K562 (cell line): Measurements from ENCODE around the gene HSP90AA1. TPM values are rescaled to one million over a fixed set of nuclear protein-coding genes. Genes with fewer than 3 reads are reported as not detected.

Source experiments
- ATAC-seq: fragments of 200-7000 bp; cut with Tn5 transposase; 3 replicates; pipeline ENCODE4 v1.9.1; 2020; ENCODE audit warnings: moderate library complexity
- BruUV-seq: library from RNA; stranded (reverse); fragments of 400-500 nt; replicated peaks from 2 replicates; lab custom pipeline; 2021; lab: Mats Ljungman, UMichigan
- CTCF ChIA-PET: fragments of 300-600 bp; formaldehyde crosslinking; extraction: SDS; loops from one replicate; lab custom pipeline; 2021; ENCODE audit warnings: low intra/inter-chr PET ratio; lab: Yijun Ruan, JAX
- POLR2A ChIA-PET: fragments of 300-600, 350-650 bp; sonication (Branson Sonifier 250); formaldehyde crosslinking; extraction: SDS; loops from one replicate; lab custom pipeline; 2021; ENCODE audit warnings: antibody characterized with exemption, inconsistent platforms; lab: Yijun Ruan, JAX
- DNase-seq, 4 experiments: peaks; one replicate each; pipeline versions ENCODE4 v3.0.0 to v3.0.0-alpha.2; 2011 to 2018; ENCODE audit warnings: low spot score in 3 of 4, mixed read lengths in 3 of 4; ENCODE audit errors: extremely low read depth in 1 of 4
- FAIRE-seq: peaks from 2 replicates; lab custom pipeline; 2011; peaks lifted over from hg19 to GRCh38; lab: Jason Lieb, UNC
- H2AFZ ChIP-seq: 2 replicates; pipeline ENCODE4 v1.6.0; 2011; ENCODE audit warnings: low read depth, low read length, control low read depth, inconsistent platforms
- H3K27ac ChIP-seq: fragments of 200-600 bp; 3 replicates; pipeline ENCODE4 v1.8.0; 2011; ENCODE audit warnings: low read depth, mild to moderate bottlenecking, control low read depth, inconsistent platforms, low read length, moderate library complexity, mixed read lengths; ENCODE audit errors: extremely low read depth
- H3K27me3 ChIP-seq, 2 experiments: fragments of 300-600 bp in 1 of 2; 2 replicates in 1 of 2; 3 replicates in 1 of 2; pipeline versions ENCODE4 v1.6.0 to v1.8.0; 2011; ENCODE audit warnings: inconsistent platforms in 2 of 2, low read length in 2 of 2, mild to moderate bottlenecking in 1 of 2, mixed read lengths in 1 of 2, moderate library complexity in 1 of 2; ENCODE audit not compliant: control insufficient read depth in 2 of 2, insufficient read depth in 2 of 2
- H3K36me3 ChIP-seq: fragments of 300-600 bp; 3 replicates; pipeline ENCODE4 v1.8.0; 2011; ENCODE audit warnings: mild to moderate bottlenecking, low read length, inconsistent platforms; ENCODE audit not compliant: control insufficient read depth, insufficient read depth
- H3K4me1 ChIP-seq, 2 experiments: fragments of 200-600 bp in 1 of 2; replicated peaks in 1 of 2; 2 replicates in 1 of 2; 3 replicates in 1 of 2; pipeline versions ENCODE4 v1.5.1 to v1.8.0; 2011; ENCODE audit warnings: inconsistent platforms in 2 of 2, low read length in 2 of 2, mild to moderate bottlenecking in 1 of 2, mixed read lengths in 1 of 2, moderate library complexity in 1 of 2; ENCODE audit not compliant: control insufficient read depth in 2 of 2, insufficient read depth in 2 of 2
- H3K4me2 ChIP-seq: 2 replicates; pipeline ENCODE4 v1.6.1; 2011; ENCODE audit warnings: low read length, control low read depth, inconsistent platforms, mixed read lengths; ENCODE audit not compliant: insufficient read depth
- H3K4me3 ChIP-seq: fragments of 200-600 bp; sonication (generic), shearing (Covaris generic); 2 replicates; pipeline ENCODE4 v1.5.1; 2016; ENCODE audit warnings: control low read depth, inconsistent platforms
- H3K79me2 ChIP-seq: fragments of 200-600 bp; 3 replicates; pipeline ENCODE4 v1.8.0; 2011; ENCODE audit warnings: low read length, inconsistent platforms; ENCODE audit not compliant: control insufficient read depth, insufficient read depth
- H3K9ac ChIP-seq, 2 experiments: 2 replicates each; pipeline versions ENCODE4 v1.6.0 to v1.6.1; 2011; ENCODE audit warnings: low read depth in 2 of 2, low read length in 2 of 2, control low read depth in 1 of 2, inconsistent platforms in 1 of 2, mild to moderate bottlenecking in 1 of 2, mixed read lengths in 1 of 2; ENCODE audit not compliant: insufficient read depth in 1 of 2
- H3K9me1 ChIP-seq: one replicate; pipeline ENCODE4 v1.6.0; 2011; ENCODE audit warnings: inconsistent platforms, mild to moderate bottlenecking, low read length, moderate library complexity; ENCODE audit not compliant: control insufficient read depth, insufficient read depth
- H3K9me3 ChIP-seq: replicated peaks from 2 replicates; pipeline ENCODE4 v1.5.1; 2011; ENCODE audit warnings: low read depth, low read length, inconsistent platforms; ENCODE audit not compliant: control insufficient read depth, insufficient read depth
- H4K20me1 ChIP-seq: replicated peaks from 2 replicates; pipeline ENCODE4 v1.6.1; 2011; ENCODE audit warnings: low read length, inconsistent platforms, mixed read lengths; ENCODE audit not compliant: control insufficient read depth, insufficient read depth
- BCOR ChIP-seq: fragments of 450-650 bp; IDR thresholded peaks from 2 replicates; pipeline ENCODE4 v1.6.1; 2016
- CTCF ChIP-seq, 3 experiments: IDR thresholded peaks in 2 of 3; conservative IDR thresholded peaks in 1 of 3; 2 replicates each; pipeline ENCODE4 v1.5.1; 2011 to 2012; ENCODE audit warnings: low read length in 3 of 3, mild to moderate bottlenecking in 3 of 3, control low read depth in 2 of 3, improper control_type of control experiment in 1 of 3, inconsistent platforms in 1 of 3, low read depth in 1 of 3, mixed read lengths in 1 of 3, moderate library complexity in 1 of 3; ENCODE audit not compliant: insufficient read depth in 2 of 3
- GATAD2A ChIP-seq: fragments of 450-650 bp; IDR thresholded peaks from 2 replicates; pipeline ENCODE4 v1.6.1; 2017
- NR2C1 ChIP-seq, 2 experiments: fragments of 450-650 bp; IDR thresholded peaks; 2 replicates each; pipeline ENCODE4 v1.6.1; 2017; ENCODE audit warnings: mild to moderate bottlenecking in 2 of 2, antibody characterized with exemption in 1 of 2, inconsistent platforms in 1 of 2, missing compliant biosample characterization in 1 of 2, missing genetic modification characterization in 1 of 2
- PTTG1 ChIP-seq: fragments of 450-650 bp; IDR thresholded peaks from 2 replicates; pipeline ENCODE4 v1.6.1; 2016; ENCODE audit warnings: low read depth, mild to moderate bottlenecking, missing genetic modification characterization, missing compliant biosample characterization
- SOX6 ChIP-seq: fragments of 450-650 bp; IDR thresholded peaks from 2 replicates; pipeline ENCODE4 v1.6.1; 2014; ENCODE audit warnings: mild to moderate bottlenecking
- ZHX1 ChIP-seq: fragments of 150-350 bp; conservative IDR thresholded peaks from 2 replicates; pipeline ENCODE4 v1.6.1; 2014; ENCODE audit warnings: low read length
- ZNF133 ChIP-seq: fragments of 250-450 bp; sonication (Bioruptor Pico); IDR thresholded peaks from 2 replicates; pipeline ENCODE4 v1.4.0; 2020; ENCODE audit warnings: mild to moderate bottlenecking
- WGBS: fragments of 100-300 bp; shearing (Covaris generic); methylation state at CpG from one replicate; pipeline ENCODE4 v1.1.6; 2016; ENCODE audit warnings: low coverage, mixed read lengths; ENCODE audit not compliant: insufficient coverage; ENCODE audit errors: missing lambda C conversion rate; 5-methylcytosine and 5-hydroxymethylcytosine counted together
- in situ Hi-C: fragments of 300-500 bp; cut with MboI; formaldehyde crosslinking; loops from 4 replicates; pipeline ENCODE4 v1.15.0; 2018; ENCODE audit warnings: inconsistent platforms, mixed read lengths
- intact Hi-C: fragments of 100-400 bp; cut with micrococcal nuclease; formaldehyde crosslinking; loops from 2 replicates; pipeline ENCODE4 v1.14.2; 2022
- polyA plus RNA-seq, 8 experiments: library from polyadenylated mRNA; depleted of rRNA in 4 of 8; stranded (reverse) in 5 of 8; unstranded in 3 of 8; fragments of >200 nt; fragmentation: Nextera tagmentation in 2 of 8; fragmentation: Illumina TruSeq in 1 of 8; extraction: Ambion mirVana in 2 of 8; extraction: Trizol in 1 of 8; gene quantifications; 2 replicates each; pipeline versions ENCODE4 v1.2.1 to v1.2.3, GENCODE V29; 2011 to 2014; ENCODE audit warnings: inconsistent platforms in 1 of 8, missing spikeins in 1 of 8
- total RNA-seq, 7 experiments: library from RNA; depleted of rRNA in 6 of 7; stranded (reverse); fragments of >200 nt in 6 of 7; fragmentation: Illumina TruSeq in 2 of 7; extraction: Trizol in 2 of 7; gene quantifications; 2 replicates each; pipeline versions ENCODE4 v1.2.1 to v1.2.3, GENCODE V29; 2011 to 2021; ENCODE audit warnings: low replicate concordance in 1 of 7
- TF ChIP-seq, protein P1 (sequence below), 2 experiments: IDR thresholded peaks; 2 replicates each; pipeline ENCODE4 v1.6.1; 2011; ENCODE audit warnings: borderline replicate concordance in 1 of 2, control low read depth in 1 of 2, low read depth in 1 of 2, low read length in 1 of 2, mild to moderate bottlenecking in 1 of 2, mixed read lengths in 1 of 2, moderate library complexity in 1 of 2; ENCODE audit not compliant: insufficient read depth in 1 of 2, insufficient read length in 1 of 2, poor library complexity in 1 of 2, severe bottlenecking in 1 of 2; ENCODE audit errors: extremely low read depth in 1 of 2
- TF ChIP-seq, protein P2 (sequence below), 2 experiments: fragments of 450-650 bp in 1 of 2; sonication (generic) in 1 of 2; formaldehyde crosslinking in 1 of 2; IDR thresholded peaks in 1 of 2; conservative IDR thresholded peaks in 1 of 2; 2 replicates each; pipeline versions ENCODE4 v1.6.1 to v1.8.1; 2016 to 2023; ENCODE audit warnings: mild to moderate bottlenecking in 2 of 2, moderate library complexity in 2 of 2, inconsistent platforms in 1 of 2, missing genetic modification reagents in 1 of 2
- TF ChIP-seq, protein P3 (sequence below): conservative IDR thresholded peaks from 2 replicates; pipeline ENCODE4 v1.6.1; 2011; ENCODE audit warnings: low read depth, mild to moderate bottlenecking, low read length; ENCODE audit not compliant: control insufficient read depth

Gene HSP90AA1
- total and polyA plus RNA-seq, 9 of the 15 experiments (the other 6 are each of a cell fraction or from before 2014, with no cell fraction given) = 377 to 1,731 (median 879) TPM

GRCh38 chr14:102094101-102094500, 7.3 kb upstream of the HSP90AA1 start (continued):
- TF ChIP-seq, protein P1, sequence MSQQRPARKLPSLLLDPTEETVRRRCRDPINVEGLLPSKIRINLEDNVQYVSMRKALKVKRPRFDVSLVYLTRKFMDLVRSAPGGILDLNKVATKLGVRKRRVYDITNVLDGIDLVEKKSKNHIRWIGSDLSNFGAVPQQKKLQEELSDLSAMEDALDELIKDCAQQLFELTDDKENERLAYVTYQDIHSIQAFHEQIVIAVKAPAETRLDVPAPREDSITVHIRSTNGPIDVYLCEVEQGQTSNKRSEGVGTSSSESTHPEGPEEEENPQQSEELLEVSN (IDR thresholded peaks at IDR 0.05; ENCODE audit: borderline replicate concordance in 1 of 2, extremely low read depth in 1 of 2, insufficient read depth in 1 of 2, insufficient read length in 1 of 2, low read depth in 1 of 2, low read length in 1 of 2, poor library complexity in 1 of 2, severe bottlenecking in 1 of 2) = peak in 1 of 2 experiments; percentile 37
- TF ChIP-seq BCOR (peak; percentile 34; the same call in 1 of the 2 replicates), CTCF (IDR thresholded peaks at IDR 0.05 in 2 of 3, conservative IDR thresholded peaks at IDR 0.05 in 1 of 3; ENCODE audit: insufficient read depth in 2 of 3, low read depth in 1 of 3, low read length in 3 of 3) (peak; percentile 23 to 36 (median 26); a peak in 4 of 6 replicates)

DNA sequence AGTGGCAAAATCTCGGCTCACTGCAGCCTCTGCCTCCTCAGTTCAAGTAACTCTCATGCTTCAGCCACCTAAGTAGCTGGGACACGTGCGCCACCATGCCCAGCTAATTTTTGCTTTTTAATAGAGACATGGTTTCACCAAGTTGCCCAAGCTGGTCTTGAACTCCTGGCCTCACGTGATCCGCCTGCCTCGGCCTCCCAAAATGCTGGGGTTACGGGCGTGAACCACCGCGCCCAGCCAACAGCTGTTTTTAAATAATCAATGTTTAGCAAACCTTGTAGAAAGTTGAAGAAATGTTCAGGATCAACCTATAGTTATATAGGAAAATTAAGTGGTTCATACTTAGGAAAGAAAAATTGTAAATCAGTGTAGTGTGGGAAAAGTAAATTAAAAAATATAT, 6.0 kb upstream of the HSP90AA1 start:
- no TSS peak for BruUV-seq
- Histone ChIP-seq H3K27ac (no peak overlapping the region), H3K4me1 (peaks cover 39 to 50% of the 10 kb centered on the region in 2 experiments), H3K4me2 (no peak overlapping the region), H3K9ac (peak overlapping the region in 1 of 2 experiments; percentile 37; a peak in 1 of 4 replicates), H3K36me3 (no peaks in the 10 kb centered on the region), H3K9me1 (no peaks in the 10 kb centered on the region), H3K79me2 (peaks cover 9% of the 10 kb centered on the region), H2AFZ (no peak overlapping the region), H3K4me3 (no peak overlapping the region), H3K9me3 (no peaks in the 10 kb centered on the region), H3K27me3 (no peaks in the 10 kb centered on the region), H4K20me1 (no peaks in the 10 kb centered on the region)
- WGBS = 86% methylated on average over 5 of the region's 10 CpGs
- no peak for DNase-seq
- intact Hi-C loops = no loop called here
- POLR2A ChIA-PET = interaction anchor here (0.8 kb wide), 1 partner anchor 23 kb away, joined by 3 read pairs; no protein-coding TSS in a partner anchor
- FAIRE-seq = no peak
- CTCF ChIA-PET = no interaction called here
- no peak for ATAC-seq
- in situ Hi-C loops = no loop called here
- TF ChIP-seq, protein P2, sequence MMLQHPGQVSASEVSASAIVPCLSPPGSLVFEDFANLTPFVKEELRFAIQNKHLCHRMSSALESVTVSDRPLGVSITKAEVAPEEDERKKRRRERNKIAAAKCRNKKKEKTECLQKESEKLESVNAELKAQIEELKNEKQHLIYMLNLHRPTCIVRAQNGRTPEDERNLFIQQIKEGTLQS (IDR thresholded peaks at IDR 0.05) = no peak
- TF ChIP-seq, protein P2 (CRISPR knock-in tag; conservative IDR thresholded peaks at IDR 0.05) = no peak
- TF ChIP-seq GATAD2A = no peak
- no peak for TF ChIP-seq ZHX1
- TF ChIP-seq, protein P3, sequence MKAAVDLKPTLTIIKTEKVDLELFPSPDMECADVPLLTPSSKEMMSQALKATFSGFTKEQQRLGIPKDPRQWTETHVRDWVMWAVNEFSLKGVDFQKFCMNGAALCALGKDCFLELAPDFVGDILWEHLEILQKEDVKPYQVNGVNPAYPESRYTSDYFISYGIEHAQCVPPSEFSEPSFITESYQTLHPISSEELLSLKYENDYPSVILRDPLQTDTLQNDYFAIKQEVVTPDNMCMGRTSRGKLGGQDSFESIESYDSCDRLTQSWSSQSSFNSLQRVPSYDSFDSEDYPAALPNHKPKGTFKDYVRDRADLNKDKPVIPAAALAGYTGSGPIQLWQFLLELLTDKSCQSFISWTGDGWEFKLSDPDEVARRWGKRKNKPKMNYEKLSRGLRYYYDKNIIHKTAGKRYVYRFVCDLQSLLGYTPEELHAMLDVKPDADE = no peak
- no peak for TF ChIP-seq SOX6
- no peak for TF ChIP-seq NR2C1 (IDR thresholded peaks at IDR 0.05)
- no peak for TF ChIP-seq NR2C1 (tag; IDR thresholded peaks at IDR 0.05)
- TF ChIP-seq PTTG1 (tag) = no peak
- TF ChIP-seq ZNF133 = no peak
